Pancreas (tissue), 10 donors: ENCODE results near the gene MOBP. TPM values are rescaled to one million over a fixed set of nuclear protein-coding genes. Genes with fewer than 3 reads are reported as not detected.

Experiments
- ATAC-seq, 4 donors: fragments of 200-7000 bp; cut with Tn5 transposase; one replicate each; pipeline versions ENCODE4 v1.8.0 to v1.9.1; 2020; ENCODE audit warnings: mild to moderate bottlenecking in 4 of 4, moderate library complexity in 4 of 4
- DNase-seq, 6 donors: peaks; one replicate each; pipeline ENCODE4 v3.0.0-alpha.2; 2020
- FAIRE-seq: peaks from 2 replicates; lab custom pipeline; 2012; peaks lifted over from hg19 to GRCh38; lab: Jason Lieb, UNC
- H3K27ac ChIP-seq, 4 donors: fragments of 200-600 bp; sonication (generic); 1 replicate in 3 of 4; 2 replicates in 1 of 4; pipeline versions ENCODE4 v1.5.0 to v1.8.0; 2020
- H3K27me3 ChIP-seq, 4 donors: fragments of 200-600 bp; one replicate each; pipeline ENCODE4 v1.8.0; 2021
- H3K36me3 ChIP-seq, 3 donors: fragments of 200-600 bp; sonication (generic) in 1 of 3; one replicate each; pipeline versions ENCODE4 v1.5.0 to v1.8.0; 2020 to 2021
- H3K4me1 ChIP-seq, 3 donors: fragments of 200-600 bp; one replicate each; pipeline ENCODE4 v1.8.0; 2021
- H3K4me3 ChIP-seq, 4 donors: fragments of 200-600 bp; sonication (generic) in 2 of 4; one replicate each; pipeline versions ENCODE4 v1.5.0 to v1.8.0; 2020 to 2021
- H3K9me3 ChIP-seq, 4 donors: fragments of 200-600 bp; one replicate each; pipeline ENCODE4 v1.8.0; 2021
- WGBS, 2 donors: extraction: QIAGEN DNeasy Blood & Tissue Kit; methylation state at CpG; one replicate each; pipeline ENCODE4 v1.1.7; 2013; 5-methylcytosine and 5-hydroxymethylcytosine counted together
- intact Hi-C, 3 donors: fragments of 100-400 bp; cut with DNase I; formaldehyde crosslinking; loops; one replicate each; pipeline versions ENCODE4 v1.11.1 to v1.14.2; 2022
- polyA plus RNA-seq, 2 donors: library from polyadenylated mRNA; stranded (reverse); fragments of 200-250 nt; gene quantifications; one replicate each; pipeline ENCODE4 v1.2.3, GENCODE V29; 2013
- total RNA-seq, 6 donors: library from RNA; stranded (reverse); fragmentation: NEBNext Ultra II Directional in 4 of 6; extraction: Animal tissue kit (Norgen Biotek cat#: 25700) in 4 of 6; gene quantifications; one replicate each; pipeline versions ENCODE4 v1.2.1 to v1.2.4, GENCODE V29; 2021 to 2023
- TF ChIP-seq, protein P1 (sequence below), 4 donors: fragments of 200-600 bp; sonication (generic) in 3 of 4; IDR thresholded peaks; one replicate each; pipeline versions ENCODE4 v1.5.0 to v1.8.0; 2021; ENCODE audit warnings: antibody characterized with exemption in 4 of 4
- donor health status: healthy with polysubstance abuse.
- donor health status: DM: no; HTN: no; CAD: no; lungs with moderate emphysema.
- donor health status: DM: no; HTN: no; CAD: no.
- donor health status: control.
- donor health status: control.
- donor health status: Bipolar disorder and iron deficiency.
- donor health status: DM: yes; HTN: yes; CAD: no.
- donor health status: DM: no; HTN: no; CAD: no.
- donor health status: DM: no; HTN: no; CAD: no.
- donor health status: DM: yes; HTN: yes; CAD: no.

The MOBP gene
- total and polyA plus RNA-seq, 8 donors: not detected

DNA sequence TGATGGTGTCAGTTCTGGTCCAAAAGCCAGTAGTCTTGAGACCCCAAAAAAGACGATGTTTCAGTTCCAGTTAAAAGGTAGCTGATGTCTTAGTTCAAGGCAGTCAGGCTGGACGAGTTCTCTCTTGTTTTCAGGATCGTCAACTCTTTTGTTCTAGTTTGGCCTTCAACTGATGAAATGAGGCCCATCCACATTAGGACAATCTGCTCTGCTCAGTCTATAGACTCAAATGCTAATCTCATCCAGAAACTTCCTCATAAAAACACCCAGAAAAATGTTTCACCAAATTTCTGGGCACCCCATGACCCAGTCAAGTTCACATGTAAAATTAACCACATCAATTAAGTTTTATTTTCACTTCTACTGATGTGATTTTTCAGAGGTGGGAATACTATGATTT, 74.0 kb downstream of the MOBP start:
- Histone ChIP-seq H3K9me3 (no peaks in the 10 kb centered on the region), H3K27me3 (no peaks in the 10 kb centered on the region), H3K4me1 (no peaks in the 10 kb centered on the region), H3K36me3 (no peaks in the 10 kb centered on the region), H3K4me3 (no peak overlapping the region), H3K27ac (no peak overlapping the region)
- DNase-seq (no peak), ATAC-seq (no peak), FAIRE-seq (no peak)
- 47 to 55% methylated on average over 3 of the region's 3 CpGs for WGBS, 2 donors
- intact Hi-C loops: no loop called here
- TF ChIP-seq, protein P1, sequence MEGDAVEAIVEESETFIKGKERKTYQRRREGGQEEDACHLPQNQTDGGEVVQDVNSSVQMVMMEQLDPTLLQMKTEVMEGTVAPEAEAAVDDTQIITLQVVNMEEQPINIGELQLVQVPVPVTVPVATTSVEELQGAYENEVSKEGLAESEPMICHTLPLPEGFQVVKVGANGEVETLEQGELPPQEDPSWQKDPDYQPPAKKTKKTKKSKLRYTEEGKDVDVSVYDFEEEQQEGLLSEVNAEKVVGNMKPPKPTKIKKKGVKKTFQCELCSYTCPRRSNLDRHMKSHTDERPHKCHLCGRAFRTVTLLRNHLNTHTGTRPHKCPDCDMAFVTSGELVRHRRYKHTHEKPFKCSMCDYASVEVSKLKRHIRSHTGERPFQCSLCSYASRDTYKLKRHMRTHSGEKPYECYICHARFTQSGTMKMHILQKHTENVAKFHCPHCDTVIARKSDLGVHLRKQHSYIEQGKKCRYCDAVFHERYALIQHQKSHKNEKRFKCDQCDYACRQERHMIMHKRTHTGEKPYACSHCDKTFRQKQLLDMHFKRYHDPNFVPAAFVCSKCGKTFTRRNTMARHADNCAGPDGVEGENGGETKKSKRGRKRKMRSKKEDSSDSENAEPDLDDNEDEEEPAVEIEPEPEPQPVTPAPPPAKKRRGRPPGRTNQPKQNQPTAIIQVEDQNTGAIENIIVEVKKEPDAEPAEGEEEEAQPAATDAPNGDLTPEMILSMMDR (IDR thresholded peaks at IDR 0.05): no peak

DNA sequence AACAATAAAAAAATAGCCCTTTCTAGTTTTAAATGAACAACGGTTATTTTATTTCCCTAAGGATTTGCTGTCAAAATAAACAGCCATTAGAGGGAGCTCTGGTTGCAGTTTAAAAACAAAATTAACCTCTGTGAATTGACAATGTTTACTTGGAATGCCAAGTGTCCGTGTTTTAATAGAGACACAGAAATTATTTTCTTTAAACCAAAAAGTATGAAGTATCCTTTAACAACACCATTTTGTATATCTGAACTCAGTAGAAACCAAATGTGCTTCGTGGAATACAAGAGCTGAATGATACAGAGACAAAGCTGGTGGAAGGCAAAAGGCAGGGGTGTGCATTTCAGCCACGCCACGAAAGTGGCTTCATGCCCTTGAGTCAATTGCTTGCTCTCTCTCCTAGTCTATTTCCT, 74.4 kb downstream of the MOBP start:
- no peaks in the 10 kb centered on the region for H3K9me3 ChIP-seq
- H3K4me1 ChIP-seq: no peaks in the 10 kb centered on the region
- peak; percentile 32 for FAIRE-seq
- no peaks in the 10 kb centered on the region for H3K36me3 ChIP-seq
- WGBS, 2 donors: 11% methylated on average over 5 of the region's 5 CpGs
- no peak overlapping the region for H3K4me3 ChIP-seq
- peak in 2 of 4 donors; percentile 44 to 59 for ATAC-seq
- TF ChIP-seq, protein P1 (IDR thresholded peaks at IDR 0.05): peak in 2 of 4 donors; percentile 20 to 22
- H3K27ac ChIP-seq: no peak overlapping the region
- H3K27me3 ChIP-seq: no peaks in the 10 kb centered on the region
- intact Hi-C loops: no loop called here
- DNase-seq: no peak

DNA sequence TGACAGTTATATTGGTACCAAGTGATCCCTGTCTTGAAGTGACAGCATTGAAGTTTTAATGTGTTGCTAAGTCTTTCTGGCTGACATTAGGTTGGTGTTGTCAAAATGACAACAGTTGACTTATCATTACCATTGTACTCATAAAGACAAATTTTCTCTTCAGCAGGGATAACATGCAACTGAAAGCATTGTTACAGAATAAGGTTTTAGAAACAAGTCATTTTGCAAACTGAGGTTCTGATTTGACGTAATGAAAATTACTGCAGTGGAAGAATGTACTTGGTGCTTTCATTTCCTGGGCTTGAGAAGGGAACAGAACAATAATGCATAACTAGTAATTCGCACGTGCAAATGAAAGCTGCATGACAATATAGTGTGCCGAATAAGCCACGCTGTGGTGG, 75.1 kb downstream of the MOBP start:
- FAIRE-seq: no peak
- 86 to 90% methylated on average over 5 of the region's 5 CpGs for WGBS, 2 donors
- Histone ChIP-seq H3K4me1 (no peaks in the 10 kb centered on the region), H3K27me3 (no peaks in the 10 kb centered on the region), H3K9me3 (no peaks in the 10 kb centered on the region), H3K27ac (no peak overlapping the region), H3K36me3 (no peaks in the 10 kb centered on the region), H3K4me3 (no peak overlapping the region)
- intact Hi-C loops: no loop called here
- TF ChIP-seq, protein P1 (IDR thresholded peaks at IDR 0.05): no peak
- DNase-seq: no peak
- ATAC-seq: no peak

DNA sequence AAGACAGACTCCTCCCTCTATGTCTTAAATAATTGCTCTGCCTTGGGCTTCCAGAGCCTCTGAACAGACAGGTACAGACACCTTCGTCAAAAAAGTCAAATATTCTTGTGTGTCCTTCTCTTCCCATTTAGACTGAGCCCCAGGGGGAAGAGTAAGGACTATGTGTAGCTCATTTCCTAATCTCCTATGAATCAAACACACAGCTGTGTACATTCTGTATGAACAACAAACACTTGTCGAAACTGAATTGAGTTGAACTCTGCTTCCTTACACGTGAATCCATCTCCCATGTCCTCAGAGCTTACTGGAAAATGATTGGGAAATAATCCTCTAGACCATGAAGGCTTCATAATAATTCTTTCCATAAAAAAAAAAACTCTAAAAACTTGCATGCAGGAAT, 80.8 kb downstream of the MOBP start:
- no peaks in the 10 kb centered on the region for H3K27me3 ChIP-seq
- H3K4me1 ChIP-seq: no peaks in the 10 kb centered on the region
- H3K4me3 ChIP-seq: no peak overlapping the region
- 27 to 37% methylated on average over 3 of the region's 3 CpGs for WGBS, 2 donors
- H3K27ac ChIP-seq: no peak overlapping the region
- TF ChIP-seq, protein P1 (IDR thresholded peaks at IDR 0.05): no peak
- intact Hi-C loops: no loop called here
- FAIRE-seq (no peak), ATAC-seq (peak in 1 of 4 donors; percentile 53), DNase-seq (no peak)
- no peaks in the 10 kb centered on the region for H3K36me3 ChIP-seq
- no peaks in the 10 kb centered on the region for H3K9me3 ChIP-seq

DNA sequence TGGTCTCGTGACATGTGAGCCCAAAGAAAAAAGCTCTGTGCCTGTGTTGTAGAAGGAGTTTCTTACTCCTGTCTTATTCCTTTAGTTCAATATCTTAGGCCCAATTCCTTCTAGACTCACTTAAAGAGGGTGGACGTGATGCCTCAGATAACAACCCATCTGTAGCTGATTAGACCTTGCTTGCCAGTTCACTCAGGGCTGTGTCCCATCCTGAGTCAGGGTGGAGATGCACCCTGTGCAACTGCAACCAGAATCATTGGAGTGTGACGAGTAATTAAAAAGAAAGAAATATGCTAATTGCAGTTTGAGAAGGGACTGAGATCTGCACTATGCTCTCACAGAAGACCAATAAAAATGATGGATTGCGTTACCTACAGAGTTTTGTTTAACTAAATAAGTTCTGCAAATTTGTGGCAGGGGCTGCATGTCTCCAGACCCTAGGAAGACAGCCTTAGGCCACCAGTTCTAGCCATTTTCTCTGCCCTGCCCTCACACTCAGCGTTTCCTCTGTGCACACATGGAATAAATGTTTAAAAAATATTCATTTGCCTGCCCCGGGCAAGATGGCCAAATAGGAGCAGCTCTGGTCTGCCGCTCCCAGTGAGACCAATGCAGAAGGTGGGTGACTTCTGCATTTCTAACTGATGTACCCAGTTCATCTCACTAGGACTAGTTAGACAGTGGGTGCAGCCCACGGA, 83.0 kb downstream of the MOBP start:
- intact Hi-C loops: no loop called here
- Histone ChIP-seq H3K4me1 (no peaks in the 10 kb centered on the region), H3K27ac (no peak overlapping the region), H3K9me3 (no peaks in the 10 kb centered on the region), H3K36me3 (no peaks in the 10 kb centered on the region), H3K4me3 (no peak overlapping the region), H3K27me3 (no peaks in the 10 kb centered on the region)
- ATAC-seq (no peak), FAIRE-seq (no peak), DNase-seq (no peak)
- 66 to 77% methylated on average over 8 of the region's 8 CpGs for WGBS, 2 donors
- TF ChIP-seq, protein P1 (IDR thresholded peaks at IDR 0.05): no peak
